WI38 (cell line): Measurements from ENCODE around the gene SAMD8.
A peak's percentile ranks its signal among the peaks of the same experiment; 100 is the strongest.
"Not testable (repeated sequence)": the region's sequence is repeated elsewhere in the genome, so short reads cannot be mapped to it uniquely, and the experiment has no call there.

ENCODE experiments used
- H3K4me3 ChIP-seq: 2 replicates; pipeline ENCODE4 v1.5.1; 2011; ENCODE audit warnings: low read depth, mild to moderate bottlenecking, control low read depth, low read length
- TF ChIP-seq, protein P1 (sequence below): IDR thresholded peaks from 2 replicates; pipeline ENCODE4 v1.5.1; 2012; ENCODE audit warnings: low read depth, mild to moderate bottlenecking, control low read depth, low read length

Gene SAMD8

GRCh38 chr10:75176736-75177135 lies 65.3 kb downstream of the SAMD8 start:
- H3K4me3 ChIP-seq = no peak overlapping the region
- TF ChIP-seq, protein P1, sequence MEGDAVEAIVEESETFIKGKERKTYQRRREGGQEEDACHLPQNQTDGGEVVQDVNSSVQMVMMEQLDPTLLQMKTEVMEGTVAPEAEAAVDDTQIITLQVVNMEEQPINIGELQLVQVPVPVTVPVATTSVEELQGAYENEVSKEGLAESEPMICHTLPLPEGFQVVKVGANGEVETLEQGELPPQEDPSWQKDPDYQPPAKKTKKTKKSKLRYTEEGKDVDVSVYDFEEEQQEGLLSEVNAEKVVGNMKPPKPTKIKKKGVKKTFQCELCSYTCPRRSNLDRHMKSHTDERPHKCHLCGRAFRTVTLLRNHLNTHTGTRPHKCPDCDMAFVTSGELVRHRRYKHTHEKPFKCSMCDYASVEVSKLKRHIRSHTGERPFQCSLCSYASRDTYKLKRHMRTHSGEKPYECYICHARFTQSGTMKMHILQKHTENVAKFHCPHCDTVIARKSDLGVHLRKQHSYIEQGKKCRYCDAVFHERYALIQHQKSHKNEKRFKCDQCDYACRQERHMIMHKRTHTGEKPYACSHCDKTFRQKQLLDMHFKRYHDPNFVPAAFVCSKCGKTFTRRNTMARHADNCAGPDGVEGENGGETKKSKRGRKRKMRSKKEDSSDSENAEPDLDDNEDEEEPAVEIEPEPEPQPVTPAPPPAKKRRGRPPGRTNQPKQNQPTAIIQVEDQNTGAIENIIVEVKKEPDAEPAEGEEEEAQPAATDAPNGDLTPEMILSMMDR = no peak

DNA sequence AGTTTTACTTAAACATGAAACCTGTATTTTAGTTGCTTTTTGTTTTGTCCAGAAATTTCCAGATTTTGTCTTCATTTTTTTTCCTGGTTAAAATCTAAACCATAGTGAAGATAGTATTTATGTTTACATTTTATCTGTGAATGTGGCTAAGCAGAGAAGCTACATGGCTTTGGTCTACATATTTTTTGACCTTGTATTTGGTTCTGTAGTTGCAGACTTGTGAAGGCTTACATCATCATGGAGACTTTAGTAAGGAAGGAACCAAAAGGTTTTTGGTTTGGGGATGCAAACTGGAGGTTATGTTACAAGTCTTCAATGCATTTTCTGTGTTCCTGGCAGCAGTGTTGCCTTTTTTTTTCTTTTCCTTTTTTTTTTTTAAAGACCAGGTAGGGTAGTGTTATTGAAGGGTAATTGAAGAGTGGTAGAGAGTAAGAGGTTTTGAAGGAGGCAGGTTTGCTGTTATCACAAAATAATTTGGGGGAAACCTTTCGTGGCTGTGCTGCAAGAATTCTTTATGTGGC lies 68.3 kb downstream of the SAMD8 start:
- TF ChIP-seq, protein P1 = no peak
- no peak overlapping the region for H3K4me3 ChIP-seq

GRCh38 chr10:75180592-75180991 lies 69.1 kb downstream of the SAMD8 start:
- no peak overlapping the region for H3K4me3 ChIP-seq
- TF ChIP-seq, protein P1 = no peak

- H3K4me3 ChIP-seq = no peak overlapping the region
- TF ChIP-seq, protein P1 = no peak
Observed at GRCh38 chr10:75181073-75181472, 69.6 kb downstream of the SAMD8 start.

- H3K4me3 ChIP-seq = no peak overlapping the region
- TF ChIP-seq, protein P1 = no peak
Observed at GRCh38 chr10:75186310-75186709, 74.9 kb downstream of the SAMD8 start.

GRCh38 chr10:75187961-75188426 lies 76.5 kb downstream of the SAMD8 start:
- TF ChIP-seq, protein P1 = peak; percentile 73

DNA sequence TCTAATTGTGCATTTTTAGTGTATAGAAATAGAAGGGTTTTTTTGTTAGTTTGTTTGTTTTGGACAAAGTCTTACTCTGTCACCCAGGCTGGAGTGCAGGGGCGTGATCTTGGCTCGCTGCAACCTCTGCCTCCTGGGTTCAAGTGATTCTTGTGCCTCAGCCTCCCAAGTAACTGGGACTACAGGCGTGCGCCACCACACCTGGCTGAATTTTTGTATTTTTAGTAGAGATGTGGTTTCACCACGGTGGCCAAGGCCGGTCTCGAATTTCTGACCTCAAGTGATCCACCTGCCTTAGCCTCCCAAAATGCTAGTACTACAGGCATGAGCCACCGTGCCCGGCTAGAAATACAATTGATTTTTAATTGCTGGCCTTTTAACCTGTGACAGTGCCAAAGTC lies 77.1 kb downstream of the SAMD8 start:
- H3K4me3 ChIP-seq = not testable (repeated sequence)

More at GRCh38 chr10:75187961-75188426, 76.5 kb downstream of the SAMD8 start:
- H3K4me3 ChIP-seq = no peak overlapping the region
